Measurements from ENCODE around the gene MAGEA10. TPM values are rescaled to one million over a fixed set of nuclear protein-coding genes. Genes with fewer than 3 reads are reported as not detected.

The MAGEA10 gene
- total and polyA plus RNA-seq, 9 of the 15 experiments (the other 6 are each of a cell fraction or from before 2014, with no cell fraction given), result 0.06 to 0.45 (median 0.15) TPM; not detected in 4

DNA sequence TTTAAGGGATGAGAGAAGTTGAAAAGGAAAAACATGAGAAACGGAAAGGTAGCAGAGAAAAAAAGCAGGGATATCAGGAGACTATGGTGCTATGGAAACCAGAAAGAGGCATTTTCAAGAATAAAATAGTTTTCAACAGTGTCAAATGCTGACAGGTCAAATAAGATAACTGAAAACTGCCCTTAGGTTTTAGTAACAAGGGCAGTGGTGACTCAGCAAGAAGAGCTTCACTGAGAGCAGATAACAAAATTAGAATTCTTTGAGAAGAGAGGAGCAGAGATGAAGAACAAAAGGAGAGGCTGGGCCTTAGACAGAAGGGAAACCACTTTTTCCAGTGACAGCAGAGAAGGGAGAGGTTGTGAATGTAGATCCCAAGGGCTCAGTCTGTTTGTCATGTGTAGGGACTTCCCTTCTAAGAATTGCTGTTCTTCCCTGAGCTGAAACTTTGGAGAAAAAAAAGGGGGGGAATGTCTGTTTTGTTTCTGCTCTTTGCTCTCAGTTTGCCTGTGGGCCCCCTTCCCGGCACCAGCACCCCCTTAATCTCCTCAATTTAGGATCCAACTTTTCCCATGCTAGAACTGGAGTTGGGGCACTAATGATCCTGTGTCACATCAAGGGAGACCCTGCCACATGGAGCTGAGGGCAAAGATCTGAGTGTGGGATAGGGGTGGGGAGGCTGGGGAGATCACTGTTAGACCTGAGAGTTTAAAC lies 26.8 kb upstream of the MAGEA10 start (continued):
- TF ChIP-seq, protein P1, sequence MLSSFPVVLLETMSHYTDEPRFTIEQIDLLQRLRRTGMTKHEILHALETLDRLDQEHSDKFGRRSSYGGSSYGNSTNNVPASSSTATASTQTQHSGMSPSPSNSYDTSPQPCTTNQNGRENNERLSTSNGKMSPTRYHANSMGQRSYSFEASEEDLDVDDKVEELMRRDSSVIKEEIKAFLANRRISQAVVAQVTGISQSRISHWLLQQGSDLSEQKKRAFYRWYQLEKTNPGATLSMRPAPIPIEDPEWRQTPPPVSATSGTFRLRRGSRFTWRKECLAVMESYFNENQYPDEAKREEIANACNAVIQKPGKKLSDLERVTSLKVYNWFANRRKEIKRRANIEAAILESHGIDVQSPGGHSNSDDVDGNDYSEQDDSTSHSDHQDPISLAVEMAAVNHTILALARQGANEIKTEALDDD (IDR thresholded peaks at IDR 0.05), result peak; percentile 57; the same call in 1 of the 2 replicates
- TF ChIP-seq SMARCE1 (IDR thresholded peaks at IDR 0.05) (peak; percentile 75; the same call in 1 of the 2 replicates), ZNF764 (CRISPR knock-in tag; IDR thresholded peaks at IDR 0.05; ENCODE audit: low read depth) (no peak), NR2C2 (CRISPR knock-in tag; IDR thresholded peaks at IDR 0.05) (no peak), NR2C2 (tag; IDR thresholded peaks at IDR 0.05) (peak; percentile 57), ZNF3 (CRISPR knock-in tag; IDR thresholded peaks at IDR 0.05) (no peak), MEF2A (IDR thresholded peaks at IDR 0.05; ENCODE audit: control insufficient read depth, low read depth, low read length) (no peak), E2F3 (CRISPR knock-in tag; IDR thresholded peaks at IDR 0.05) (no peak), MCM2 (IDR thresholded peaks at IDR 0.05; ENCODE audit: low read depth) (no peak), ARID4B (CRISPR knock-in tag; IDR thresholded peaks at IDR 0.05) (no peak), MAFK (IDR thresholded peaks at IDR 0.05; ENCODE audit: low read length) (peak; percentile 93), ZBTB11 (CRISPR knock-in tag; IDR thresholded peaks at IDR 0.05) (peak in 1 of 3 experiments; percentile 15; a peak in 1 of 6 replicates), FOXP4 (CRISPR knock-in tag; IDR thresholded peaks at IDR 0.05; ENCODE audit: borderline replicate concordance) (no peak)
- TF ChIP-seq, protein P2, sequence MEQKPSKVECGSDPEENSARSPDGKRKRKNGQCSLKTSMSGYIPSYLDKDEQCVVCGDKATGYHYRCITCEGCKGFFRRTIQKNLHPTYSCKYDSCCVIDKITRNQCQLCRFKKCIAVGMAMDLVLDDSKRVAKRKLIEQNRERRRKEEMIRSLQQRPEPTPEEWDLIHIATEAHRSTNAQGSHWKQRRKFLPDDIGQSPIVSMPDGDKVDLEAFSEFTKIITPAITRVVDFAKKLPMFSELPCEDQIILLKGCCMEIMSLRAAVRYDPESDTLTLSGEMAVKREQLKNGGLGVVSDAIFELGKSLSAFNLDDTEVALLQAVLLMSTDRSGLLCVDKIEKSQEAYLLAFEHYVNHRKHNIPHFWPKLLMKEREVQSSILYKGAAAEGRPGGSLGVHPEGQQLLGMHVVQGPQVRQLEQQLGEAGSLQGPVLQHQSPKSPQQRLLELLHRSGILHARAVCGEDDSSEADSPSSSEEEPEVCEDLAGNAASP (IDR thresholded peaks at IDR 0.05), result no peak
